Measurements from ENCODE around the gene CNPY4. TPM values are rescaled to one million over a fixed set of nuclear protein-coding genes. Genes with fewer than 3 reads are reported as not detected.

Gene CNPY4
- 20.8 TPM for polyA plus RNA-seq (2013, experiment 1 of 2; ENCODE audit: insufficient read length)
- 14.5 TPM for polyA plus RNA-seq (2013, experiment 2 of 2; ENCODE audit: insufficient read length)

- DNase-seq = peak; percentile 93
Observed at GRCh38 chr7:100119072-100119969, at the start of gene CNPY4, which contains the start of gene TAF6. TSS of gene CNPY4 (plus strand) at chr7:100119634. CDS start at chr7:100119745, 111 bp downstream. TSS of gene TAF6 (minus strand) at chr7:100119358. CDS start at chr7:100114209, 5,149 bp downstream.

- DNase-seq = no peak
Observed at GRCh38 chr7:100069991-100070390, 49.4 kb upstream of the CNPY4 start.

DNA sequence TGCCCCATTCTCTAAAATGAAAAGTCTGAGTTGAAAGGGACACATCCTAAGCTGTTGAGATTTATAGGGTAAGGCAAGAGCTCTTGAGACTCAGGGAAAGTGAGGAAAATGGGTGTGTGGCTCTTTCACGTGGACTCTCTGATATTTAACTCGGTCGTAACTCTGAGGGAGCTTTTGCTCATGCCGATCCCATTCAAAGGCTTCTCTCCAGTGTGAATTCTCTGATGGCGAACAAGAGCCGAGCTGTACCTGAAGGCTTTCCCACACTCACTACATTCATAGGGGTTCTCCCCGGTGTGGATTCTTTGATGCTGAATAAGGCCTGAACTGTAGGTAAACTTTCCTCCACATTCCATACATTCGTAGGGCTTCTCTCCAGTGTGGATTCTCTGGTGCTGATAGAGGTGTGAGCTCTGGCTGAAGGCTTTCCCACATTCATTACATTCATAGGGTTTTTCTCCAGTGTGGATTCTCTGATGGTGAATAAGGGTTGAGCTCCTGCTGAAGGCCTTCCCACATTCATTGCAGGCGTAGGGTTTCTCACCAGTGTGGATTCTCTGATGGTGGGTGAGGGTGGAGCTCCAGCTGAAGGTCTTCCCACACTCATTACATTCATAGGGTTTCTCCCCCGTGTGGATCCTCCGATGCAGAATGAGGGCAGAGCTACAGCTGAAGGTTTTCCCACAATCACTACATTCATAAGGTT is 48.3 kb upstream of the CNPY4 start:
- no peak for DNase-seq

GRCh38 chr7:100072462-100072861 is 47.0 kb upstream of the CNPY4 start:
- no peak for DNase-seq

DNA sequence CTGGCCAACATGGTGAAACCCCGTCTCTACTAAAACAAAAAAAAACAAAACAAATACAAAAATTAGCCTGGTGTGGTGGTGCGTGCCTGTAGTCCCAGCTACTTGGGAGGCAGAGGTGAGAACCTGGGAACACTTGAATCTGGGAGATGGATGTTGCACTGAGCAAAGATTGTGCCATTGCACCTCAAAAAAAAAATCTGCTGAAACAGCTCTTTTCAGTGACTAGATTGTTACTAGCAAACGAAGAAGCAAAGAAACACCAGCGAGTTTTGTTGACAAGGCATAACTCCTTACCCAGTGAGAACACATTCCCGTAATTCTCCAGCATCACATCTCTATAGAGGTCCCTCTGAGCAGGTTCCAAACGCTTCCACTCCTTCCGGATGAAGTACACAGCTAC is 44.6 kb upstream of the CNPY4 start:
- no peak for DNase-seq

DNA sequence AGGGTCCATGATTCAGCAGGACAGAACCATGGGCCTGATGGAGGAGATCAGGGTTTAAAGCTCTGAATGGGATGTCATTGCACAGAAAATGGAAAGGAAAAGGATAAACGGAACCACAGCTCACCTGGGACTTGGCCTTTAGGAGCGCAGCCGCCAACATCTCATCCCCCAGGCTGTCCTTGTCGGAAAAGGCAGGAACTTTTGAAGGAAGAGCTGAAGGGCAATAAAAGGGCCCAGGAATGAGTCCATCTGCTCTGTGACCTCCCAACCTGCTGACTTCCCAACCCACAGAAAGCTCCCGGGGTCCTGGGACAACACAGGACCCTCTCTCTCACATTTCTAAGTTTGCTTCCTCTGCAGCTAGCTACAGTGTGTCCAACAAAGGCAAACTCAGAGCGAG is 44.0 kb upstream of the CNPY4 start:
- DNase-seq = no peak

GRCh38 chr7:100077205-100077604 is 42.2 kb upstream of the CNPY4 start:
- DNase-seq = no peak

DNA sequence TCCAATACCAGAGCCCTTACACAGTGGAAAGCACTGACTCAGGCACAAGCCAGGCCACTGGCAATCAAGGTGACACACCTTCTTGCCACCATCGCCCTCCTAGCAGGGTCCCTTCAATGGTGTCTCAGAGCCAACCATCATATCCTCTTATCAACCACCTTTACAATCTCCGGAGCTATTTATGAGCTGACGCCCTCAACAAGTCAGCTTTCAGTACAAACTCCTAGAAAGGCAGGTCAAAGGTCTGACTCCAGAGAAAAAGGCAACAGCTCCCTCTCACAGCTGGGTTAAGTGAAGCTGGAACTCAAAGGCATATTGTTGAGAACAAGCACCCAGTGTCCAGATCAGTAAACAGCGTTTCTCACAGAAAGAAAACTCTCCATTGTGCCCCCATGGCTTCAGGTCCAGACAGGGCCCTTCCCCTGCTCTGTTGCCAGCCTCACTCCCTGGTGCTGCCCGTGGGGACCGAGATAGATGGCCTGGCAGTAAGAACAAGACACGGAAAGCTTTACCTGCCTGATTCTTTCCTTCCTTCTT is 40.3 kb upstream of the CNPY4 start:
- DNase-seq = no peak

- no peak for DNase-seq
Observed at GRCh38 chr7:100080907-100081534, 38.4 kb upstream of the CNPY4 start.

DNA sequence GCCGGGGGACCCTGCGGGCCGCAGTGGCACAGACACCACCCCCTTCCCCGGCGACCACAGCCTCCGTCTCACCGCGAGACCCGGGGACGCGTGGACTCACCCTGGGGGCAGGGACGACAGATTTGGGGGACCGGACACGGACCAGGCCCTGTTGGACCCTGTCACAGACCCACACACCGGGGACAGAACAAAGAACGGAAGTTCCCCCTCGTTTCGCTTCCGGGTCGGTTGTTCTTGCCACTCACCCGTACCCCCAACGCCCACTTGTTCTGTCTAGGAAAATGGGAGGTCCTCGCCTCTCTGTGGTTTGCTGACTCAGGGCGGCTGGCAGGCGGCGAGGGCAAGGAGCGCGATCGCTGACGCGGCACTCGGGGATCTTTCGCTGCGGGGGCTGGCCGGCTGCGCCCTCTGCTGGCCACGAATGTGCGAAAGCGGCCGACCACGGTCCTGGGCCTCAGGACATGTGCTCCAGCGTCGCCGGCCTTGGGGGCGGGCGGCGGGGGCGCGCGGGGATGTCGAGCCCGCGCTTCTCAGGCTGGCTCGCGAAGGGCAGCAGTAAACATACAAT is 37.8 kb upstream of the CNPY4 start, which contains the start of gene ZNF3:
Gene ZNF3, minus strand, starts transcription at position 189 of the 568 bp plus-strand sequence. CDS start 4,366 bp downstream, outside the sequence.
- peak; percentile 99 for DNase-seq

GRCh38 chr7:100082978-100083377 is 36.5 kb upstream of the CNPY4 start:
- no peak for DNase-seq

- DNase-seq = no peak
Observed at GRCh38 chr7:100085515-100085914, 33.9 kb upstream of the CNPY4 start.

DNA sequence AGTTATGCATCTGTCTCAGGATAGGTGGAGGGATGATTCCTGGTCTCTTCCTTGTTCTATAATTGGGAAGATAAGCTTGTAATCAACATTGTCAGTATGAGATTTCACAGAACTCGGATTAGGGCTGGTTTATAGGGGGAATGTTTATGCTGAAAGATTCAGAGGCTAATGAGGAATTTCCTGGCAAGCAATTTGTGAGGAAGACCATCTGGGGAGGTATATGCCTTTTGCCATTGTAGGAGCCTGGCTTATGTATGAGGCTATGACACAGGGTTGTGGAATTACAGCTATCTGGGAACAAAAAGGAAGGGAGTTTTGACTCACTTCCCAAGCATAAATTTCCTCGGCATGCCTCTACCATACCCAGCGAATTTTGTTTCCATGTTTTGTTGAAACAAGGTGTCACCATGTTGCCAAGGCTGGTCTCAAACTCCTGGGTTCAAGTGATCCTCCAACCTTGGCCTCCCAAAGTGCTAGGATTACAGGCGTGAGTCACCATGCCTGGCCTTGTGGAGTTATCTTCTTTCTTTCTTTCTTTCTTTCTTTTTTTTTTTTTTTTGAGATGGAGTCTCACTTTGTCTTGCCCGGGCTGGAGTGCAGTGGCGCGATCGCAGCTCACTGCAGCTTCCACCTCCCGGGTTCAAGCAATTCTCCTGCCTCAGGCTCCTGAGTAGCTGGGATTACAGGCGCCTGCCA is 32.2 kb upstream of the CNPY4 start:
- peak; percentile 98 for DNase-seq

DNA sequence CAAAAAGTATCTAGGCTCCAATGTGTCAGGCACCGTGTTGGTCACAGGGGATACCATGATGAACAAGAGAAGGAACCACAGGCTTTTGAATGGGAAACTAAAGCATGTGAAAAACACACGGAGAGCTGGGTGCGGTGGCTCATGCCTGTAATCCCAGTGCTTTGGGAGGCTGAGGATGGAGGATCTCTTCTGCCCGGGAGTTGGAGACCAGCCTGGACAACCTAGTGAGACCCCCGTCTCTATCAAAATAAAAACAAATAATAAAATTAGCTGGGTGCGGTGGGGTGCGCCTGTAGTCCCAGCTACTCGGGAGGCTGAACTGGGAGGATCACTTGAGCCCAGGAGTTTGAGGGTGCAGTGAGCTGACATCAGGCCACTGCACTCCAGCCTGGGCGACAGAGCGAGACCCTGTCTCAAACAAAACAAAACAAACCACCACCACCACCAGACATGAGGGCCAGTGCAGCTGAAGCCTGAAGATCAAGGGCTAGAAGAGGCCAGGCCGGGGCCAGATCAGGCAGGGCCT is 31.3 kb upstream of the CNPY4 start:
- no peak for DNase-seq

GRCh38 chr7:100088621-100089457 is 30.6 kb upstream of the CNPY4 start, which contains the start of gene COPS6:
TSS of gene COPS6 (plus strand) at chr7:100088969. CDS start at chr7:100088991, 22 bp downstream.
- DNase-seq = peak; percentile 84

GRCh38 chr7:100089458-100090196 is 29.8 kb upstream of the CNPY4 start:
- DNase-seq = peak; percentile 43

- DNase-seq = no peak
Observed at GRCh38 chr7:100090527-100091410, 28.7 kb upstream of the CNPY4 start.
